Fibroblast of the aortic adventitia (primary cell): ENCODE measurements around the gene ARF6. TPM values are rescaled to one million over a fixed set of nuclear protein-coding genes. Genes with fewer than 3 reads are reported as not detected.

Source experiments
- DNase-seq: peaks from one replicate; pipeline ENCODE4 v3.0.0-alpha.2; 2010; ENCODE audit warnings: low read depth
- H3K4me3 ChIP-seq: 2 replicates; pipeline ENCODE4 v1.5.1; 2011; ENCODE audit warnings: low read depth, mild to moderate bottlenecking, control low read depth, low read length, moderate library complexity
- total RNA-seq: library from RNA; depleted of rRNA; stranded (reverse); fragments of >200 nt; gene quantifications from 2 replicates; pipeline ENCODE4 v1.2.3, GENCODE V29; 2012; ENCODE audit warnings: low replicate concordance
- TF ChIP-seq, protein P1 (sequence below): IDR thresholded peaks from 2 replicates; pipeline ENCODE4 v1.5.1; 2011; ENCODE audit warnings: mild to moderate bottlenecking, low read length, control low read depth, inconsistent platforms; ENCODE audit not compliant: insufficient read depth

The ARF6 gene
- total RNA-seq, 1 donor, result 101 TPM

DNA sequence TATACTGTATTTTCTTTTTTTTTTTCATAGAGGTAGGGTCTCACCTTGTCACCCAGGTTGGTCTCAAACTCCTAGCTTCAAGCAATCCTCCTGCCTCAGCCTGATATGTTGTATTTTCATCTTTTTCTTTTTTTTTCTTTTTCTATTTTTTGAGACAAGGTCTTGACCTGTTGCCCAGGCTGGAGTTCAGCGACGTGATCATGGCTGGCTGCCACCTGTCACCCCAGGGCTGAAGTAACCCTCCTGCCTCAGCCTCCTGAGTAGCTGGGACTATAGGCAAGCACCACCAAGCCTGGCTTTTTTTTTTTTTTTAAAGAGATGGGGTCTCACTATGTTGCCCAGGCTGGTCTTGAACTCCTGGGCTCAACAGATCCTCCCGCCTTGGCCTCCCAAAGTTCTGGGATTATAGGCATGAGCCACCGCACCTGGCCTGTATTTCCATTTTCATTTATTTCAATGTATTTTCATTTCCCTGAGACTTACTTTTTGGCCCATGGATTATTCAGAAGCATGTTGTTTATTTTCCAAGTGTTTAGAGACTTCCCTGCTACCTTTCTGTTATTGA, 16.2 kb upstream of the ARF6 start:
- no peak overlapping the region for H3K4me3 ChIP-seq
- TF ChIP-seq, protein P1, sequence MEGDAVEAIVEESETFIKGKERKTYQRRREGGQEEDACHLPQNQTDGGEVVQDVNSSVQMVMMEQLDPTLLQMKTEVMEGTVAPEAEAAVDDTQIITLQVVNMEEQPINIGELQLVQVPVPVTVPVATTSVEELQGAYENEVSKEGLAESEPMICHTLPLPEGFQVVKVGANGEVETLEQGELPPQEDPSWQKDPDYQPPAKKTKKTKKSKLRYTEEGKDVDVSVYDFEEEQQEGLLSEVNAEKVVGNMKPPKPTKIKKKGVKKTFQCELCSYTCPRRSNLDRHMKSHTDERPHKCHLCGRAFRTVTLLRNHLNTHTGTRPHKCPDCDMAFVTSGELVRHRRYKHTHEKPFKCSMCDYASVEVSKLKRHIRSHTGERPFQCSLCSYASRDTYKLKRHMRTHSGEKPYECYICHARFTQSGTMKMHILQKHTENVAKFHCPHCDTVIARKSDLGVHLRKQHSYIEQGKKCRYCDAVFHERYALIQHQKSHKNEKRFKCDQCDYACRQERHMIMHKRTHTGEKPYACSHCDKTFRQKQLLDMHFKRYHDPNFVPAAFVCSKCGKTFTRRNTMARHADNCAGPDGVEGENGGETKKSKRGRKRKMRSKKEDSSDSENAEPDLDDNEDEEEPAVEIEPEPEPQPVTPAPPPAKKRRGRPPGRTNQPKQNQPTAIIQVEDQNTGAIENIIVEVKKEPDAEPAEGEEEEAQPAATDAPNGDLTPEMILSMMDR, result no peak
- DNase-seq, result no peak

DNA sequence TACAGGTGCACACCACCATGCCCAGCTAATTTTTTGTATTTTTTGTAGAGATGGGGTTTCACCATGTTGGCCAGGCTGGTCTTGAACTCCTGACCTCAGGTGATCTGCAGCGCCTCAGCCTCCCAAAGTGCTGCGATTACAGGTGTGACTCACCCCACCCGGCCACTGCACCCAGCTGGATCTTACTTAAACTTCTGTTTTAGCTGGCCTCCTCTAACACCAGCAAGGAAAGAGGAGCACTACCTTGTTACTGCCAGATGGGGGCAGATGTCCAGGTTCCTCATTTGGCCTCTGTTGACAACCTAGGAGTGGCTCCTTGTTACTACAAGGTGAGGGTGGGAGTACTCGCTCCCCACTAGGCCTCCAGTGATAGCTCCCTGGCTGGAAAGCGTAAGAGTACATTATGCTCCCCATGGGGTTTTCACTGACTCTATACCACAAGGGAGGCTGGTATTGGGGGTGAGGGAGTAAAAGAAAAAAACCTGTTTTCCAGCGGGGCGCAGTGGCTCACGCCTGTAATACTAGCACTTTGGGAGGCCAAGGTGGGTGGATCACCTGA, 13.2 kb upstream of the ARF6 start:
- no peak overlapping the region for H3K4me3 ChIP-seq
- peak; percentile 65 for DNase-seq
- TF ChIP-seq, protein P1, result peak; percentile 73

DNA sequence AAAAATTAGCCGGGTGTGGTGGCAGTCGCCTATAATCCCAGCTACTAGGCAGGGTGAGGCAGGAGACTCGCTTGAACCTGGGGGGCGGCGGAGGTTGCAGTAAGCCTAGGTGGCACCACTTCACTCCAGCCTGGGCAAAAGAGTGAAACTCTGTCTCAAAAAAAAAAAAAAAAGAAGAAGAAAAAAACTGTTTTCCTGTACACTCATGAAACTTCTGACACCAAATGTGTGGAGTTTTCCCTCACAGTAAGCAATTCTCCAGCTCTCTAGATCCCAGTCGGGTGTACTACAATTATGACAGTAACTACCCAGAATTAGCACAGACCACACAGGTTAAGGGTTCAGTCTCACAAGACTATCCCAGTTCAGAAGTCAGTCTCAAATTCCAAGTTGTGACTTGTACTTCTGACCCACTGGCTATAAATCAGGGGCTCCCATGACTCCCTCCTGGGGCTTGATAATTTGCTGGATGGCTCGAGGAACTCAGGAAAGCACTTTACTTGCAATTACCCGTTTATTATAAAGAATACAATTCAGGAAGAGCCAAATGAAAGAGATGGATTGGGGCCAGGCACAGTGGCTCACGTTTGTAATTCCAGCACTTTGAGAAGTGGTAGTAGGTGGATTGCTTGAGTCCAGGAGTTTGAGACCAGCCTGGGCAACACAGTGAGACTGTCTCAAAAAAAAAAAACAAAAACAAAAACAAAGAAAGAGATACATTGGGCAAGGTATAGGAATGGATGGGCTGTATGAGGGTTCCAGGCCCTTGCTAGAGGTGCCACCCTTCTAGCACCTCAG, 12.4 kb upstream of the ARF6 start:
- DNase-seq, result no peak
- no peak overlapping the region for H3K4me3 ChIP-seq
- TF ChIP-seq, protein P1, result no peak

DNA sequence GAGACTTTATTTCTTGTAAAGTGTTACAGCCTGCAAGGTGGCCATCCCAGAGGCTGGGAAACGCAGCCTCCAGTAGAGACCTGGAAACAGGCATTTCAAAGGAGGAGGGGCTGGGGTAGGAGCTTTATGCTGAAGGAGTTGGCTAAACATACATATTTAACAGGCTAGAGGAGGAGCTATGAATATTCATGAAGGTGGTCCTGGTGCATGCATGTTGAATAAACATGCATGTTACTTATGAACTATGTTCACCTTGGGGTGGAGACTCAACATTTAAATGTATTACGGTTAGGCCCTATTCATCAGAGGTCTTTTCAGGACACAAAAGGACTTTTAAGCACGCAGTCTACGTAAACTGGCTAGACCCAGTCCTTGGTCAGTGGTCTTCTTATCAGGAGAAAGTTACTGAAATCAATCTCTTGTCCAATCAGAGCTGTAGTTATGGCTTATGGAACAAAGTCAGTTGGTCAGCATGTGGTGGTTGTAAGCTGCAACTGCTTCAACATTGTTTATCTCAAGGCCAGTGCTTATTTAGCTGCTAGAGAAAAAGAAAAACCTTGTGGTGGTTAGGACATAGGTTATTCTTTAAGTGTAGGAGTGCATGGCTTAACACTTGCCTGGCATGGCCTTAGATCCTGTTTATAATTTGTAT, 11.4 kb upstream of the ARF6 start:
- H3K4me3 ChIP-seq, result no peak overlapping the region
- TF ChIP-seq, protein P1, result no peak
- no peak for DNase-seq

DNA sequence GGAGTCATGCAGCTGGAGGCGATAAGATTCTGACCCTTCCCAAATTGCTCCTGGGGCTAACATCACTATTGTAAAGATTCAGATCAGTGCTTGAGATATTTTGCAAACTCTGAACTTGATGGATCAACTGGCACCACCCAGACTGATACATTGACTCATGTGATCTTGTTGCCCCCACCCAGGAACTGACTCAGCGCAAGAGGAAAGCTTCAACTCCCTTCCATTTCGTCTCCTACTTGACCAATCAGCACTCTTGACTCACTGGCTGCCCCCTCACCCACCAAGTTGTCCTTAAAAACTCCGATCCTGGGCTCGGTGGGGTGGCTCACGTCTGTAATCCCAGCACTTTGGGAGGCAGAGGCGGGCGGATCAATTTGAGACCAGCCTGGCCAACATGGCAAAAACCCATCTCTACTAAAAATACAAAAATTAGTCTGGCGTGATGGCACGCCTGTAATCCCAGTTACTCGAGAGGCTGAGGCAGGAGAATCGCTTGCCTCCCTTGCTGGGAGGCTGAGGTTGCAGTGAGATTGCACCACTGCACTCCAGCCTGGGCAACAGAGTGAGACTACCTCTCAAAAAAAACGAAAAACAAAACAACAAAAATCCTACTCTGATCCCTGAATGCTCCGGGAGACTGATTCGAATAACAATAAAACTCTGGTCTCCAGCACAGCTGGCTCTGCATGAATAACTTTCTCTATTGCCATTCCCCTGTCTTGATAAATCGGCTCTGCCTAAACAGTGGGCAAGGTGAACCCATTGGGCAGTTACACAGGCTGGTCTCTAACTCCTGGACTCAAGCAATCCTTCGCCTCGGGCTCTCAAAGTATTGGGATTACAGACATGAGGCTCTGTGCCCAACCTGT, 9.8 kb upstream of the ARF6 start:
- H3K4me3 ChIP-seq, result no peak overlapping the region
- TF ChIP-seq, protein P1, result no peak
- DNase-seq, result peak; percentile 61

DNA sequence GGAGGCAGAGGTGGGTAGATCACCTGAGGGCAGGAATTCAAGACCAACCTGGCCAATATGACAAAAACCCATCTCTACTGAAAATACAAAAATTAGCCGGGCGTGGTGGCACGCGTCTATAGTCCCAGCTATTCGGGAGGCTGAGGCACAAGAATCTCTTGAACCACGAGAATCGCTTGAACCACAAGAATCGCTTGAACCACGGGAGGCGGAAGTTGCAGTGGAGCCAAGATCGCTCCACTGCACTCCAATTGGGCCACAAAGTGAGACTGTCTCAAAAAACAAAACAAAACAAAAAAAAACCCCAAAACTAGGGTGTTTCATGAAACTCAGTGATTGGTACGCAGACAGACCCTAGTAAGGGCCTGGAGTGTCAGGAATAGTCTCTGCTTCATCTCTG, 6.4 kb upstream of the ARF6 start:
- TF ChIP-seq, protein P1, result no peak
- DNase-seq, result no peak
- H3K4me3 ChIP-seq, result no peak overlapping the region
